Right atrium auricular region (tissue), 2 donors: Measurements from ENCODE around the gene KHDRBS1. TPM values are rescaled to one million over a fixed set of nuclear protein-coding genes. Genes with fewer than 3 reads are reported as not detected.

Source experiments
- DNase-seq: peaks from one replicate; pipeline ENCODE4 v3.0.0-alpha.2; 2019; ENCODE audit warnings: low spot score
- H3K27ac ChIP-seq, 2 donors: fragments of 200-600 bp; sonication (generic); 1 replicate in 1 of 2; 2 replicates in 1 of 2; pipeline ENCODE4 v1.5.1; 2016 to 2019
- H3K27me3 ChIP-seq, 2 donors: fragments of 200-600 bp; sonication (generic); one replicate each; pipeline versions ENCODE4 v1.5.1 to v1.6.0; 2017 to 2019
- H3K36me3 ChIP-seq: fragments of 200-600 bp; sonication (generic); one replicate; pipeline ENCODE4 v1.5.1; 2016
- H3K4me1 ChIP-seq, 2 donors: fragments of 200-600 bp; sonication (generic); one replicate each; pipeline versions ENCODE4 v1.5.1 to v1.6.0; 2017 to 2019
- H3K4me3 ChIP-seq, 2 donors: fragments of 200-600 bp; sonication (generic); 1 replicate in 1 of 2; 2 replicates in 1 of 2; pipeline ENCODE4 v1.5.1; 2017 to 2019; ENCODE audit warnings: mild to moderate bottlenecking in 1 of 2, moderate library complexity in 1 of 2
- H3K9me3 ChIP-seq, 2 donors: fragments of 200-600 bp; sonication (generic); one replicate each; pipeline ENCODE4 v1.5.1; 2019
- total RNA-seq, 2 donors: library from RNA; depleted of rRNA; stranded (reverse); fragments of >200 nt; gene quantifications; one replicate each; pipeline ENCODE4 v1.1.0, GENCODE V29; 2016
- TF ChIP-seq, protein P1 (sequence below), 2 donors: fragments of 200-600 bp; sonication (generic); IDR thresholded peaks; one replicate each; pipeline ENCODE4 v1.5.1; 2019; ENCODE audit warnings: antibody characterized with exemption in 2 of 2

Gene KHDRBS1
- total RNA-seq, 2 donors from 2014 or later = 44.5 to 47.2 TPM

- Histone ChIP-seq H3K36me3 (peaks cover 6% of the 10 kb centered on the region), H3K27me3 (no peaks in the 10 kb centered on the region), H3K4me1 (no peaks in the 10 kb centered on the region), H3K4me3 (no peak overlapping the region), H3K27ac (no peak overlapping the region), H3K9me3 (no peaks in the 10 kb centered on the region)
- DNase-seq = no peak
- TF ChIP-seq, protein P1, sequence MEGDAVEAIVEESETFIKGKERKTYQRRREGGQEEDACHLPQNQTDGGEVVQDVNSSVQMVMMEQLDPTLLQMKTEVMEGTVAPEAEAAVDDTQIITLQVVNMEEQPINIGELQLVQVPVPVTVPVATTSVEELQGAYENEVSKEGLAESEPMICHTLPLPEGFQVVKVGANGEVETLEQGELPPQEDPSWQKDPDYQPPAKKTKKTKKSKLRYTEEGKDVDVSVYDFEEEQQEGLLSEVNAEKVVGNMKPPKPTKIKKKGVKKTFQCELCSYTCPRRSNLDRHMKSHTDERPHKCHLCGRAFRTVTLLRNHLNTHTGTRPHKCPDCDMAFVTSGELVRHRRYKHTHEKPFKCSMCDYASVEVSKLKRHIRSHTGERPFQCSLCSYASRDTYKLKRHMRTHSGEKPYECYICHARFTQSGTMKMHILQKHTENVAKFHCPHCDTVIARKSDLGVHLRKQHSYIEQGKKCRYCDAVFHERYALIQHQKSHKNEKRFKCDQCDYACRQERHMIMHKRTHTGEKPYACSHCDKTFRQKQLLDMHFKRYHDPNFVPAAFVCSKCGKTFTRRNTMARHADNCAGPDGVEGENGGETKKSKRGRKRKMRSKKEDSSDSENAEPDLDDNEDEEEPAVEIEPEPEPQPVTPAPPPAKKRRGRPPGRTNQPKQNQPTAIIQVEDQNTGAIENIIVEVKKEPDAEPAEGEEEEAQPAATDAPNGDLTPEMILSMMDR (IDR thresholded peaks at IDR 0.05) = no peak
Measured at GRCh38 chr1:32045772-32046171, 32.1 kb downstream of the KHDRBS1 start.

DNA sequence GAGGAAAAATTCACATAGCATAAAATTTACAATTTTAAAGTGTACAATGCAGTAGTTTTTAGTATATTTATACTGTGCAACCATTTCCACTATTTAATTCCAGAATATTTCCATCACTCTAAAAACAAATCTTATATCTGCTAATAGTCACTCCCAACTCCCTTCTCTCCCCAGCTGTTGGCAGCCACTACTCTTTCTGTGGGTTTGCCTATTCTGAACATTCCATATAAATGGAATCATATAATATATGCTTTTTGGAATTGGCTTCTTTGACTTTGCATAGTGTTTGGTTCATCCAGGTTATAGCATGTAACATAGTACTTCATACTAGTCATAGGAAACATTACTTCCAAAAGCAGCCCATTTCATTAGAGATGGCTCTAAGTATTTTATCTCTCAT, 34.0 kb downstream of the KHDRBS1 start:
- no peak overlapping the region for H3K27ac ChIP-seq
- no peak overlapping the region for H3K4me3 ChIP-seq
- TF ChIP-seq, protein P1 (IDR thresholded peaks at IDR 0.05) = no peak
- no peaks in the 10 kb centered on the region for H3K27me3 ChIP-seq
- H3K9me3 ChIP-seq = no peaks in the 10 kb centered on the region
- H3K36me3 ChIP-seq = peaks cover 18% of the 10 kb centered on the region
- no peaks in the 10 kb centered on the region for H3K4me1 ChIP-seq
- DNase-seq = no peak

GRCh38 chr1:32048440-32048839, 34.8 kb downstream of the KHDRBS1 start:
- no peak overlapping the region for H3K4me3 ChIP-seq
- no peaks in the 10 kb centered on the region for H3K9me3 ChIP-seq
- H3K27me3 ChIP-seq = no peaks in the 10 kb centered on the region
- no peak for DNase-seq
- no peaks in the 10 kb centered on the region for H3K4me1 ChIP-seq
- no peak overlapping the region for H3K27ac ChIP-seq
- TF ChIP-seq, protein P1 (IDR thresholded peaks at IDR 0.05) = no peak
- H3K36me3 ChIP-seq = peaks cover 26% of the 10 kb centered on the region

GRCh38 chr1:32051706-32052105, 38.0 kb downstream of the KHDRBS1 start:
- no peak overlapping the region for H3K27ac ChIP-seq
- peaks cover 55% of the 10 kb centered on the region for H3K36me3 ChIP-seq
- no peaks in the 10 kb centered on the region for H3K4me1 ChIP-seq
- no peaks in the 10 kb centered on the region for H3K27me3 ChIP-seq
- H3K9me3 ChIP-seq = no peaks in the 10 kb centered on the region
- no peak overlapping the region for H3K4me3 ChIP-seq
- DNase-seq = no peak
- TF ChIP-seq, protein P1 (IDR thresholded peaks at IDR 0.05) = no peak

- Histone ChIP-seq H3K9me3 (no peaks in the 10 kb centered on the region), H3K27ac (no peak overlapping the region), H3K36me3 (peaks cover 55% of the 10 kb centered on the region), H3K4me1 (no peaks in the 10 kb centered on the region), H3K4me3 (no peak overlapping the region), H3K27me3 (no peaks in the 10 kb centered on the region)
- TF ChIP-seq, protein P1 (IDR thresholded peaks at IDR 0.05) = no peak
- DNase-seq = no peak
Measured at GRCh38 chr1:32052887-32053286, 39.2 kb downstream of the KHDRBS1 start.

DNA sequence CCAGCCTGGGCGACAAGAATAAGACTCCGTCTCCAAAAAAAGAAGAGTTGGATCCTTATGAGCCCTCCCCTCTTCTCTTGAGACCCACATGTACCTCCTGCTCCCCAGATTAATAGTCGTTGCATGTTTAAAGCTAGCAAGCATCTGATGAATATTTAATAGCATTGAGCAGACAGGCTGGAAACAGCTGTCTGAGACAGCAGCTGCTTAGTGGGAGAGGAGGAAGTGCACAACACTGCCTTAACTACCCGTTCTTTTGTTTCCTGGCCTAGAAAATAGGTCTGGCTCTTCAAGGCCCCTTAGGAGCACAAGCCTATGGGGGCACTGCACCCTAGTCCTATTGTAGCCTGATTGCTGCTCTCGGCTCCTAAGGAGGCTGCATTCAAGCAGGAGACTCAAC, 41.7 kb downstream of the KHDRBS1 start:
- Histone ChIP-seq H3K27ac (no peak overlapping the region), H3K4me3 (no peak overlapping the region), H3K27me3 (no peaks in the 10 kb centered on the region), H3K4me1 (no peaks in the 10 kb centered on the region), H3K36me3 (peaks cover 77% of the 10 kb centered on the region), H3K9me3 (no peaks in the 10 kb centered on the region)
- TF ChIP-seq, protein P1 (IDR thresholded peaks at IDR 0.05) = no peak
- DNase-seq = no peak
